Stimulated activated CD4-positive, alpha-beta T cell treated with anti-CD3 and anti-CD28 coated beads, Interleukin-1b, Interleukin-23, amount 100 ng/mL, for 4 hours (primary cell): ENCODE results near the gene RPS18.
"Not testable (repeated sequence)": the region's sequence is repeated elsewhere in the genome, so short reads cannot be mapped to it uniquely, and the experiment has no call there.

Experiments used
- DNase-seq, 2 donors: peaks; one replicate each; pipeline ENCODE4 v3.0.0-alpha.2; 2020; ENCODE audit warnings: low read depth in 2 of 2

The RPS18 gene

DNA sequence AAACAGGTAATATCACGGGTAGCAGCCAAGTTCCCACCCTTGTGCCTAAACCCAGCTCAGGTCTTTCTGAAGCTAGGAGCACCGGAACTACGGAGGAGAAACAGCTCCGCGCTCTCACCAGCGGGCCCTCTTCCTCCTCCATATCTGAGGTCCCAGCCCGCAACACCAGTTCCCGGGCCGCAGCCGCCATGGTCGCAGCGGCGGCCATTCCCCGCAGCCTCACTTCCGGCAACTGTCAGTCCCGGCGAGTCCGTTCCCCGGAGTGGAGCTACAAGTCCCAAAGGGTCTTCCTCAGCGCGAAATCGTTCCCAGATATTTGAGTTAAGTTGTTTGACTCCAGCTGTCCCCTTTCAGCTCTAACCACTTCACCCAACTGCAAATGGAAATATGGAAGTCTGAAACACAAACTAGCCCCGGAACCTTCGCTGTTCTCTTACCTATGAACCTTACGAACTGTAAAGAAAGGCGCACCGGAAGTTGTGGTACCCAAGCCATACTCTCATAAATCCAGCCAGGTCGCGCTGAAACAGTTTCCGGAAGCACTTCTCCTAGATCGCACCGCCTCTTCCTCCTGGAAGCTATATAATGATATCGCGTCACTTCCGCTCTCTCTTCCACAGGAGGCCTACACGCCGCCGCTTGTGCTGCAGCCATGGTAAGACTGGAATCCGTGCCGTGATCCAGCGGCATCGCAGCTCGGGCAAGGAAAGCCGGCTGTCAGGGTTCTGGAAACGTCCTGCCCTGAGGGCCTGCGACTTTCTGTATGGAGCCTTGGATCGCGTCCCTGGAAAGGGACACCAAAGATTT, at the start of gene RPS18, which contains the start of gene VPS52:
RPS18 (plus strand) TSS at position 608 of the 807 bp plus-strand sequence; CDS start at position 653, 45 bp downstream.
VPS52 (minus strand) TSS at position 409 of the 807 bp plus-strand sequence; CDS start at position 208, 201 bp downstream.
- DNase-seq, result peak; percentile 70 to 89

DNA sequence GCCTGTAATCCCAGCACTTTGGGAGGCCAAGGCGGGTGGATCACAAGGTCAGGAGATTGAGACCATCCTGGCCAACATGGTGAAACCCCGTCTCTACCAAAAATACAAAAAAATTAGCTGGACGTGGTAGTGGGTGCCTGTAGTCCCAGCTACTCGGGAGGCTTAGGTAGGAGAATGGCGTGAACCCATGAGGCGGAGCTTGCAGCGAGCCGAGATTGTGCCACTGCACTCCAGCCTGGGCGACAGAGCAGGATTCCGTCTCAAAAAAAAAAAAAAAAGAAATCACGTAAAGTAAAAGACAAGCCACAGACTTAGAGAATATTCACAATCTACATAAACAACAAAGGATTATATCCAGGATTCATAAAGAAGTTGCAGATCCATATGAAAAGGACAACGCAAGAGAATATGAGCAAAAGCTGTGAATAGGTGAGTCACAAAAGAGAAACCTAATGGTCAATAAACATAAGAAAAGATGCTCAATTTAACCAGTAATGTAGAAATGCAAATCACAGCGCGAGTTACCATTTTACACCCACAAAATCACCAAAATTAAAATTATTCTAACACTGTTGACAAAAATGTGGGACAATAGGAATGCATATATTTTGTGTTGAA, 45.3 kb upstream of the RPS18 start:
- DNase-seq, result not testable (repeated sequence)

DNA sequence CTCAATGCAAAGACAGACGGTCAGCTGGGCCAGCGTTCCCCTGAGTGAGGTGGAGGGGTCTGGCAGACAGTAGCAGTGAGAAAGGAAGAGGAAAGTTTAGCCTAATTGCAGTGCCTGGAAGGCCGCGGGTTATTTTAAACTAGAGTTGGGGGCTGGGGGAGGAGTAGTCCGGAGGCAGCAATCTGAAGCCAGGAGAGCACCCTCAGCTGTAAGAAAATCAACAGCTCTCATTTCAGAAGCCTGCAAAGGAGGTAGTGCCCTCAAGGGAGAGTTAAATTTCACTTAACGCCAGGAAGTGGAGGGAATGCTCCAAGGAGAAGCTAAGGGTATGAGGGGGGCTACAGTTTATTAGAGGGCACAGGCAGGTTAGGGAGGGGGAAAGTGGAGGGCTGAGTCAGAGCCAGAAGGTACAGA, 36.6 kb upstream of the RPS18 start:
- DNase-seq, result no peak

DNA sequence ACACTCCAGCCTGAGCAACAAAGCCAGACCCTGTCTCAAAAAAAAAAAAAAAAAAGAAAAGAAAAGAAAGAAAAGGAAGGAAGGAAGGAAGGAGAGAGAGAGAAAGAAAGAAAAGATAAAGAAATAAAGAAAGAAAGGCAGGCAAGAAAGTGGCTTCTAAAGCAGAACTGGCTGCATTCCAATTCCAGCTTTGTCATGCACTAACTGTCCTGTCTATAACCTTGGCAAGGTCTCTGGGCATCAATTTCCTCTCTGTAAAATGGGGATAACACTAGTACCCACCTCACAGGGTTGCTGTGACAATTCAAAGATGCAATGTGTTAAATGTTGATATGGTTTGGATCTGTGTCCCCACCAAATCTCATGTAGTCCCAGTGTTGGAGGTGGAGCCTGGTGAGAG, 35.5 kb upstream of the RPS18 start:
- DNase-seq, result no peak

DNA sequence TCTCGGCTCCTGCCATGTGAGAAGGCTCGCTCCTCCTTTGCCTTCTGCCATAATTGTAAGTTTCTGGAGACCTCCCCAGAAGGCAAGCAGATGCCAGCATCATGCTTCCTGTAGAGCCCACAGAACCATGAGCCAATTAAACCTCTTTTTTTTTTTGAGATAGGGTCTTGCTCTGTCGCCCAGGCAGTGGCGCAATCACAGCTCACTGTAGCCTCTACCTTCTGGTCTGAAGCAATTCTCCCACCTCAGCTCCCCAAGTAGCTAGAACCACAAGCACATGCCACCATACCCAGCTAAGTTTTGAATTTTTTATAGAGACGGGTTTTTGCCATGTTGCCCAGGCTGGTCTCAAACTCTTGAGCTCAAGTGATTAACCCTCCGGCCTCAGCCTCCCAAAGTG, 35.0 kb upstream of the RPS18 start:
- no peak for DNase-seq

DNA sequence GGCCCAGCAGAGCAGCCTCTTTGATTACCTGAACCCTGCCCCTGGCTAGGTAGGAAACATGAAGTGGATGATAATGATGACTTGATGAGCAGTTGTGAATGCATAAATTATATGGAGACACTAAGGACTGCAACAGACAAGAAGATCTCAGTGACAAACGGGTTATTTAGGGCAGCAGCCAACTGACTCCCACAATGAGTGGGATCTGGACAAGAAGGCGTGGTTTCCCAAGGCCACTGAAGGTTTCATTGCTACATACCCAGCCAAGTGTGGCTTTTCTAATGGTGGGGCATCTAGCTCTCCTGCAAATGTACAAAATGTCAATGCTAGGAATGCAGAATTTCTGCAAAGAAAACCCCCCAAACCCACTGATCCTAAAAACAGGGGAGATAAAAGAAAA, 34.1 kb upstream of the RPS18 start:
- no peak for DNase-seq

DNA sequence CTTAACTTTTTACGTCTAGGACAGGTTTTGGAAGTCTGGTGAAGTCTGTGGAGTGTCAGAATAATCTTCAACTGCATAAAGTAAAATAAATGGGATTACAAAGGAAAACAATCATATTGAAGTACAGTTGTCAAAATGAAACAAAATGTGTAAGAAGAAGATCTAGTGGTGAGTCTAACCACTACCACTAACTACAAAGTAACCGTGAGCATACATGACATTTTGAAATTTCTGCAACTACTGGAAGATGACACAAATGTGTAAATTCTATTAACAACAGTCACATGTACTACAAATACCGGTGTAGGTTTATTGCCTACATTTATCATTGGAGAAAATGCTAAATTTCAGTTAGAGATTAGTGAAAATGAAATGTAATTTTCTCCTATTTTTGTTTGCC, 29.9 kb upstream of the RPS18 start:
- DNase-seq, result no peak

DNA sequence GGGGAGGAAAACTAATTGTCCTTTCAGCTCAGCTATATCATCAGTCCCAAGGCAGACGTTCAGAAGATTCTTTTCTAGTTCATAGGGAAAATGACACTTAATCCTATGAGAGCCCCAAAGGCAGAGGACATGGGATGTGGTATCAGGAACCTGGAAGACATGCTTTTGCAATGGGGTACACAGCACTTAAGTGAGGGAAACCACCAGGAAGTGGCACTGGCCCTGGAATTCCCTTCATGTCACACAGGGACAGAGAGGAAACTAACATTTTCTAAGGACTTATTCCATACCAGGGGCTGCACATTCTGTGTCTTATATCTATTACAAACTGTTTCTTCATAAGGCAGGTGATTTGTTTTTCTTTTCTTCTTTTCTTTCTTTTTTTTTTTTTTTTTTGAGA, 28.4 kb upstream of the RPS18 start:
- DNase-seq, result no peak

DNA sequence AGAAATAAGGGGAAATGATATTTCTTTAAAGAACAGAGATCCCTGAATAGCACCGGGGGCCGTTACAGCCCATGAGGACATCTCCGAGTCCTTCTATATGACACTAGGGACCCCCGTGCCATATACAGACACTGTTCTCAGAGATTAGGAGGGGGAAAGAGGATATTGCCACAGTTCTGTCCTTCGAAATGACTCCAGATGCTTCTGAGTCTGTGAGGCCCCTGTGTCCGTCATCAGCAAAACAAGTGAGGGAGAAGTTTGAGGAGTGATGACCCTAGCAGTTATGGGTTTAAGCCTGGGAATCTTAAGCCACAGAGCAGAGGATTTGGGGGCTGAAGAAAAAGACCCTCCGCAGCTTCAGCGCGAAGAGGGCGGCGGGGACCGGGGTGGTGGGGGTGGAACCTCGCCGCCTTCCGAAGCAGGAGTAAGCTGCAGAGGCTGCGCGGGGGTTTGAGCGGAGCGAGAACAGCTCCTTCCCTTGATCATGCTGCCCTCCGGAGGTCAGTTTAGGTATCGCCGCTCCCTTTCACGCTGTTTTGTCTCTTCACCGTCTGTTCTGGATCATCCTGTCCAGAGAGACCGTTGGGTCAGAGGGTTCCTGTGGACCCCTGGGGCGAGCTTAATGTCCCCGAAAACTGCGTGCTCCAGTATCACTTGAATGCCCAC, 23.8 kb upstream of the RPS18 start:
- peak; percentile 90 to 92 for DNase-seq

DNA sequence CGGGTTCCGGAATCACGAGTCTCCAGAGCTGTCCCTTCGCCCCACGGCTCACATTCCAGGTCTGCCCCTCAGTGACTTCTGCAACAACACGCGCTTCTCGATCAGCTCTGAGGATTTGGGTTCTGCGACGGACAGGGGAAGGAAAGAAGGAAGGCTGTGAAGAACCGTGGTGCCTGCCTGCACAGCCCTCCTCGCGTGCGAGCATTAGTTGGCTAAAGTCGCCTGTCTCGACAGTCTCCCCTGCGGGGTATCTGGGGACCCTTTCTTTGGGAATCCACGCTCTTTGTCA, 23.3 kb upstream of the RPS18 start:
- no peak for DNase-seq

DNA sequence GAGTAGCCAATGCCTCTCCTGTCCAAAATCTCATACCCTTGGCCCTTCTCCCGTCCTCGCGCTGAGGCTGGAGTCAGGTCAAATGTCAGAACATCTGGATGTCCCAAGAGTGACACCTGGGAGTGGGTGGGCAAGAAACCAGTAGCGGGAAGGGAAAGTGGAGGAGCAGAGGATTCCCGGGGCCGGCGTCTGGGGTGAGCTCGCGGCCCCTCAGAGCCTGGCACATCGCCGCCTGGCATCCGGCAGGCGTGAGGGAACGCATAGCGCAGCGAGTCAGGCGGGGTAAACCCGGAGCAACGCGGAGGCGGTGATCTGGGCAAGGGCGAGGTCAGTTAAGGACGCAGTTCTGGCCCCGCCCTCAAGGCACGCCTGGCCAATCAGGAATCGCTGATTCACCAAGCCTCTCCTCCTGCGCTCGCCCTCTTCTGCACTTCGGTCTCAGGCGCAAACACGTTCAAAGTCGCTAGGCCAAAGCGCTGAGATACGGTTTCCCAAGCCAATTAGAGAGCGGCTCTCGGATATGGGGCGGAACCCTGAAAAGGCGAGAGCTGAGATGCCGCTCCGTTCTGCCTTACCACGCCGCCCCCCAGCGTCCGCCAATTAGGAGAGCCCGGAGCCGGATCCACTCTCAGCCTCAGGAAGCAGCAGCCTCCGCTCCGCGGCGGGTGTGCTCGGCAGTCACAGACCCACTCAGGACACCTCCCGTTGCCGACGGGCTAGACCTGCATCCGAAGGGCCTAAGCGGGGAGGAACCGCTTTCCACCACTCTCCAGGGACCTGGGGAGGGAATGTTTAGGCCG, 22.7 kb upstream of the RPS18 start:
- DNase-seq, result peak; percentile 87

DNA sequence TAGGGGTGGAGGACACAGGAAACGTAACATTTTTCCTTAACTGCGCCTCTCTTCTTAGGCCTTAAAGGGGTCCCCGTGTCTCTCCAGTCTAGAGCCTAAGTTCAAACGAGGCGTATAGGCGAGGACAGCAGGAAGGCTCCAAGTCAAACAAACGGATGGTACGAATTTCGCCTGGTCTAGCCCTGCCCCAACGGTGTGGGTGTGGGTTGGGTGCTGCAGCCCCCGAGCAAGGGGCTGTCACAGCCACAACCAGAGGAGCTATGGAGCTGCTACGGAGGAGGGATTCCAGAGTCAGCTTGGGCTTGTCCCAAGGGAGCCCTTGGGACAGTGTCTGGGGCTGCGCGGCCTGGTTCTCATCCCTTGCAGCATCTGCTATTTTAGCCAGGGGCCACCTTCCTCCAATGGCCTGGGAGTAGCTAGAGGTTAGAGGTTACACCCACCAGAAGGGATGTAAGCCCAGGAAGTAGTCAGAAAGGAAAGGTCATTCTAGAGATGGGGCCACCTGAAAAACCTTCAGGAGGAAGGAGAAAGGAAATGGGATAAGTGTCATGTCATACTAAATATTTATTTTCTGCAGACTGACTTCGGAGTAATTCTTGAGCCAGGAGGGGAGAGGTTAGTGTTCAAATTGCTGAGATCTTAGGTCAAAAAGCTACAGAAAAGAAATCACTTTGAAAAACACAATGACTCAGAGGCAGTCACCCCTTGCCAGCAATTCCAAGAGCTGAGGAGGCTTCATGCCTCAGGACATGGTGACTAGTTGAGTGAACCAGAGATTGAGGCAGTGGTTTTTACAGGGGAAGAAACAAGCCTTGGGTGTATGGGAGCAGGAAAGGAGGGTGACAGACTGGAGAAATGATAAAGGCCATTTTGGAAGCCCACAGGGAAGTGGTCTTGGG, 21.9 kb upstream of the RPS18 start:
- no peak for DNase-seq

DNA sequence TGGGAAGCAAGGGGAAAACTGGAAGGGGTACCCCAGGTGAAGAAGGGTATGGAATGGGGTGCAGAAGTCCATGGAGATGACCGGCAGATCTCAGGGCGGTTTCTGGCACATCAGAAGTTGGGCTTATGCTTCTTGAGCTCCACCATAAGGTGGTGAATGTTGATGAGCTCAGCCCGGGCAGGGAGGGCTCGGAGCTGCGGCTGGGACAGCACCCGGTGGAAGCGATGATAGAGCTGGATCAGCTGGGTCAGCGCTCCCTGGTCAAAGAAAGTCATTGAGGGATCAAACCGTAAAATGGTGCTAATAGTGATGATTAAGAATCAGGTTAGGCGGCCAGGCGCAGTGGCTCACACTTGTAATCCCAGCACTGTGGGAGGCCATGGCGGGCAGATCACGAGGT, 21.1 kb upstream of the RPS18 start:
- no peak for DNase-seq

DNA sequence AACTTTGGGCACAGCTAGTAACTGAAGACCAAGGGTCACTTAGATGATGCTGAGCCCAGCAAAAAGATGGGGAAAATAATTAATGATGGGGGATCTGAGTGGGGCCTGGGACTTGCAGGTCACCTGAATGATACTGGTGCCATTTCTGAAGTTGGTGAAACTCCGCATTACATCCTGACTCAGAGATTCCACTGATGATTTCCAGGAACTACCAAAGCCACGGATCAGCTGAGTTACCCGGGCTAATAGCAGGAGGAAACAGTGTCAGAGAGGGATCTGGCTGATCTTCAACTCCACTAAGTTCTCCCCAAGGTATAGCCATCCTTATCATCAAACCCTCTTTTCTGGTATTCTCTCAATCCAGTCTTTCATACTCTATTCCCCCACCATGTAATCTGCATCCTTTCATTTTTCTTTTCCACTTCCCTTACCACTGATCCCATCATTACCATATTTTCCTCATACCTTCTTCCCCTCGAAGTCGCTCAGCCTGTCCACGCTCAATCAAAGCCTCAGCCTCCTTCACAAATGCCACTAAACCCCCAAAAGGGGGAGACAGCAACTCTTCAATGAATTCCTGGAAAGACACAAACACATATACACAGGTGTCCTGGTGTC, 20.4 kb upstream of the RPS18 start:
- no peak for DNase-seq

DNA sequence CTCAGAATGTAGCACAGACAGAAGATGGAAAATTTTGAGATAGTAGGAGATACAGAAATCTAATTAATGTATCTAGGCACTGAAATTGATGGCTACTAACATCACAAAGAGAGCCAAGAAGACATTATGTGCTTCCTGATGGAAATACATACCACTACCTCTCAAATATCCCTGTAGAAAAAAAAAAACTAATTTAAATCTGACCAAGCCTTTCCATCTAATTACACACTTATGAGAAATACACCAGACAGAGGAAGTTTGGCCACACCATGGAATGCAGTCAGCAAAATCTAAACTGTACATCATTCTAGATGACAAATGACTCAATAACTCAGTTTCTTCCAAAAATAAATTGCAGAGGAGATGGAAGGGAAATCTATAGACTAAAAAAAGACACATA, 19.1 kb upstream of the RPS18 start:
- no peak for DNase-seq

DNA sequence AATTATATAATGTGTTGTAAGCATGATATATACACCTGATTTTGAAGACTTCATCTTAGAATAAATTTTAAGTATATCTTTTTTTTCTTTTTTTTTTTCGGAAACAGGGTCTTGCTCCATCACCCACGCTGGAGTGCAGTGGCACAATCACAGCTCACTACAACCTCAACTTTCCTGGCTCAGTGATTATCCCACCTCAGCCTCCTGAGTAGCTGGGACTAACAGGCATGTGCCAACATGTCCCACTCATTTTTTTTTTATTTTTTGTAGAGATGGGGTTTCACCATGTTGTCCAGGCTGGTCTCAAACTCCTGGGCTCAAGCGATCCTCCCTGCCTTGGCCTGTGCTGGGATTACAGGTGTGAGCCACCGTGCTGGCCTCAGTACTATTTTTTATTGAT, 17.3 kb upstream of the RPS18 start:
- DNase-seq, result no peak

DNA sequence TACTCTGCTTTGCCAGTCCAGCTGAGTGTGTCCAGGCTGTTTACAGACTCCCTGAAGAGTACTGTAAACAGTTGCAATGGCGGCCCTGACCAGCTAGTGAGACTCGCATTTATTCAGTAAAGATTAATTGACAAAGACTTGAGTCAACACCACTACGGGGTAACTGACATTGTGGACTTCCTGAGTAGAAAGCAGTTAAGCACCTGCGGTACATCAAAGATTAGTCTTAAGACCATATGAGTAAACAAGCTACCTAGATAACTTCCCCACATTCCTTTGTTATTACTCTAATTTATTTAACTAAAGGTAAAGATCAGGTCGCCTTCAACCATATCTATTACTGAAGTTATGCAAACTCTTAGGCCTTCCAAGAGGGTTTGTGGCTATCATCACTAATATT, 12.8 kb upstream of the RPS18 start:
- DNase-seq, result no peak

DNA sequence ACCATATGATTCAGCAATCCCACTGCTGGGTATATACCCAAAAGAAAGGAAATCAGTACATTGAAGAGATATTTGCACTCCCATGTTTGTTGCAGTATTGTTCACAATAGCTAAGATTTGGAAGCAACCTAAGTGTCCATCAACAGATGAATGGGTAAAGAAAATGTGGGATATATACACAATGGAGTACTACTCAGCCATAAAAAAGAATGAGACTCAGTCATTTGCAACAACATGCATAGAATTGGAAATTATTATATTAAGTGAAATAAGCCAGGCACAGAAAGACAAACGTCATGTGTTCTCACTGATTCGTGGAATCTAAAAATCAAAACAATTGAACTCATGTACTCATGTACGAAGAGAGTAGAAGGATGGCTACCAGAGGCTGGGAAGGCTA, 9.4 kb upstream of the RPS18 start:
- DNase-seq, result not testable (repeated sequence)

DNA sequence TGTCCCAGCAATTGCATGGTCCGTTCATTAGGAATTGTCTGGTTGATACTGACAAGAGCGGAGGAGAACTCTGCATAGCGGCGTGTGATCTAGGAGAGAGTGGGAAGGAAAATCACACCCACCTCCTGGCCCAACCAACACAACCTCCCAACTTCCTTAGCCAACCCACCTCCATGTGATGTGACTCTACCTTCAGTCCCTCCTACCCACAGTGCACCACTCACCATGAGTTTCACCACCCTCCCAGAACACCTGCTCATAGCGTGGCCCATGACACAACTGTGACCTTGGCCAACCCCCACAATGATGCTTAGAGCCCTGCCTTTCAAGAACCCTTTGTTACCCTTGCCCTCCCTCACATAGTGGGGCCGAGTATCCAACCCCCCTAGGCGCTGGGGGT, 7.9 kb upstream of the RPS18 start:
- DNase-seq, result no peak

DNA sequence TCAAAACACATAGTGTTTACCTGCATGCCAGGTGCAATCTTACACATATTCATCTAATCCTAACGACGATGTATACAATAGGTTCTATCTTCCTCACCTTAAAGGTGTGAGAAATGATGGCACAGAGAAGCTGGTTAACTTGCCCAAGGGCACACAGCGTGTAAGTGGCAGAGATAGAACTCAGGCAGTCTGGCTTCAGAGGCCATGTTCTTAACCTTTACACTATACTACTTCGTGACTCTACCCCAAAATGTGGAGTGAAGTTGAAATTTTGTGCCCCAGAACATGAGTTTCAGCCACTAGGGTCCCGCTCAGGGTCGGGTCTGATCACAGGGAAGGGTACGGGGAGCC, 783 bp upstream of the RPS18 start:
- no peak for DNase-seq
